Thymus (tissue), 11 donors: Measurements from ENCODE around the gene MYBPHL. TPM values are rescaled to one million over a fixed set of nuclear protein-coding genes. Genes with fewer than 3 reads are reported as not detected.
"Not testable (repeated sequence)": the region's sequence is repeated elsewhere in the genome, so short reads cannot be mapped to it uniquely, and the experiment has no call there.

Experiments
- DNase-seq, 9 donors: peaks; one replicate each; pipeline ENCODE4 v3.0.0-alpha.2; 2013; ENCODE audit warnings: low spot score in 9 of 9, low read depth in 6 of 9, missing footprints in 1 of 9
- H3K27ac ChIP-seq, 2 donors: one replicate each; pipeline ENCODE4 v1.5.1; 2013; ENCODE audit warnings: control low read depth in 1 of 2, low read depth in 1 of 2, low read length in 1 of 2, mild to moderate bottlenecking in 1 of 2, moderate library complexity in 1 of 2
- H3K27me3 ChIP-seq, 2 donors: one replicate each; pipeline ENCODE4 v1.5.1; 2013; ENCODE audit warnings: low read length in 1 of 2; ENCODE audit not compliant: control insufficient read depth in 2 of 2, insufficient read depth in 1 of 2
- H3K36me3 ChIP-seq, 2 donors: one replicate each; pipeline ENCODE4 v1.5.1; 2013; ENCODE audit warnings: low read length in 1 of 2, mild to moderate bottlenecking in 1 of 2, moderate library complexity in 1 of 2; ENCODE audit not compliant: control insufficient read depth in 2 of 2, insufficient read depth in 2 of 2
- H3K4me1 ChIP-seq, 2 donors: one replicate each; pipeline ENCODE4 v1.5.1; 2013; ENCODE audit warnings: low read length in 2 of 2; ENCODE audit not compliant: control insufficient read depth in 2 of 2, insufficient read depth in 2 of 2
- H3K4me3 ChIP-seq, 2 donors: one replicate each; pipeline ENCODE4 v1.5.1; 2013; ENCODE audit warnings: low read length in 2 of 2, control low read depth in 1 of 2, mild to moderate bottlenecking in 1 of 2
- H3K9me3 ChIP-seq, 2 donors: one replicate each; pipeline ENCODE4 v1.5.1; 2013; ENCODE audit warnings: low read length in 1 of 2, mild to moderate bottlenecking in 1 of 2; ENCODE audit not compliant: control insufficient read depth in 2 of 2, insufficient read depth in 1 of 2
- WGBS: extraction: QIAGEN DNeasy Blood & Tissue Kit; methylation state at CpG from one replicate; pipeline ENCODE4 v1.1.7; 2013; 5-methylcytosine and 5-hydroxymethylcytosine counted together
- polyA plus RNA-seq: library from polyadenylated mRNA; stranded (reverse); fragments of 200-250 nt; gene quantifications from one replicate; pipeline ENCODE4 v1.2.3, GENCODE V29; 2013
- total RNA-seq: library from RNA; stranded (reverse); fragments of 120-200 nt; gene quantifications from one replicate; pipeline ENCODE4 v1.2.4, GENCODE V29; 2013
- donor health status: healthy.

Gene MYBPHL
- total and polyA plus RNA-seq, 2 donors = 0.09 to 0.43 TPM

- no peak overlapping the region for H3K27ac ChIP-seq
- WGBS = 94% methylated on average over 12 of the region's 12 CpGs
- H3K4me1 ChIP-seq = no peaks in the 10 kb centered on the region
- no peak for DNase-seq
- H3K36me3 ChIP-seq = peaks cover 15% of the 10 kb centered on the region in 2 donors
- H3K9me3 ChIP-seq = no peaks in the 10 kb centered on the region
- H3K4me3 ChIP-seq = no peak overlapping the region
- H3K27me3 ChIP-seq = no peaks in the 10 kb centered on the region
Observed at GRCh38 chr1:109312978-109313775, 6.4 kb upstream of the MYBPHL start.

- H3K4me1 ChIP-seq = no peaks in the 10 kb centered on the region
- no peak overlapping the region for H3K4me3 ChIP-seq
- H3K9me3 ChIP-seq = no peaks in the 10 kb centered on the region
- H3K27me3 ChIP-seq = no peaks in the 10 kb centered on the region
- DNase-seq = no peak
- H3K27ac ChIP-seq = no peak overlapping the region
- H3K36me3 ChIP-seq = peaks cover 8% of the 10 kb centered on the region in 2 donors
- 95% methylated on average over 2 of the region's 2 CpGs for WGBS
Observed at GRCh38 chr1:109312246-109312645, 5.4 kb upstream of the MYBPHL start.

GRCh38 chr1:109309347-109309746 lies 2.5 kb upstream of the MYBPHL start:
- Histone ChIP-seq H3K4me3 (no peak overlapping the region), H3K27me3 (no peaks in the 10 kb centered on the region), H3K9me3 (no peaks in the 10 kb centered on the region), H3K36me3 (peaks cover 6 to 8% of the 10 kb centered on the region in 2 donors), H3K4me1 (no peaks in the 10 kb centered on the region), H3K27ac (no peak overlapping the region)
- no peak for DNase-seq
- WGBS = 96% methylated on average over 2 of the region's 2 CpGs

GRCh38 chr1:109307274-109308021 lies 637 bp upstream of the MYBPHL start:
- Histone ChIP-seq H3K4me3 (no peak overlapping the region), H3K27ac (no peak overlapping the region), H3K36me3 (no peaks in the 10 kb centered on the region), H3K4me1 (no peaks in the 10 kb centered on the region), H3K27me3 (no peaks in the 10 kb centered on the region), H3K9me3 (no peaks in the 10 kb centered on the region)
- 70% methylated on average over 14 of the region's 14 CpGs for WGBS
- DNase-seq = no peak

- not testable (repeated sequence) for H3K9me3 ChIP-seq, H3K4me3 ChIP-seq, H3K4me1 ChIP-seq, H3K27me3 ChIP-seq, H3K36me3 ChIP-seq, H3K27ac ChIP-seq, DNase-seq
- 88% methylated on average over 10 of the region's 10 CpGs for WGBS
Observed at GRCh38 chr1:109305991-109306390, 820 bp downstream of the MYBPHL start.

- Histone ChIP-seq H3K27ac (no peak overlapping the region), H3K27me3 (peaks cover 0 to 10% of the 10 kb centered on the region in 2 donors), H3K4me1 (no peaks in the 10 kb centered on the region), H3K4me3 (no peak overlapping the region), H3K36me3 (no peaks in the 10 kb centered on the region), H3K9me3 (no peaks in the 10 kb centered on the region)
- no peak for DNase-seq
- 88% methylated on average over 8 of the region's 8 CpGs for WGBS
Observed at GRCh38 chr1:109304226-109304920, 2.4 kb downstream of the MYBPHL start.

- Histone ChIP-seq H3K9me3 (no peaks in the 10 kb centered on the region), H3K4me1 (no peaks in the 10 kb centered on the region), H3K36me3 (no peaks in the 10 kb centered on the region), H3K27ac (no peak overlapping the region), H3K4me3 (no peak overlapping the region), H3K27me3 (peaks cover 0 to 10% of the 10 kb centered on the region in 2 donors)
- no peak for DNase-seq
- whole genome bisulfite sequencing = 90% methylated on average over 5 of the region's 5 CpGs
Observed at GRCh38 chr1:109301874-109302273, 4.9 kb downstream of the MYBPHL start.

- no peaks in the 10 kb centered on the region for H3K9me3 ChIP-seq
- H3K36me3 ChIP-seq = no peaks in the 10 kb centered on the region
- 81% methylated on average over 16 of the region's 16 CpGs for WGBS
- peaks cover 0 to 10% of the 10 kb centered on the region in 2 donors for H3K27me3 ChIP-seq
- DNase-seq = no peak
- no peak overlapping the region for H3K4me3 ChIP-seq
- no peaks in the 10 kb centered on the region for H3K4me1 ChIP-seq
- H3K27ac ChIP-seq = no peak overlapping the region
Observed at GRCh38 chr1:109300650-109301151, 6.1 kb downstream of the MYBPHL start.
